Heart left ventricle (tissue), 16 donors: ENCODE data around the gene FCN3. TPM values are rescaled to one million over a fixed set of nuclear protein-coding genes. Genes with fewer than 3 reads are reported as not detected.

Experiments used
- ATAC-seq, 4 donors: fragments of 200-7000 bp; cut with Tn5 transposase; one replicate each; pipeline ENCODE4 v1.9.1; 2020 to 2022; ENCODE audit warnings: moderate library complexity in 4 of 4, mild to moderate bottlenecking in 3 of 4, moderate number of reproducible peaks in 1 of 4
- DNase-seq, 5 donors: peaks; one replicate each; pipeline ENCODE4 v3.0.0-alpha.2; 2020
- H3K27ac ChIP-seq, 12 donors: fragments of 200-600 bp; sonication (generic) in 4 of 12; one replicate each; pipeline versions ENCODE4 v1.5.0 to v1.8.0; 2016 to 2022; ENCODE audit warnings: mild to moderate bottlenecking in 2 of 12
- H3K27me3 ChIP-seq, 9 donors: fragments of 200-600 bp; sonication (generic) in 2 of 9; one replicate each; pipeline versions ENCODE4 v1.5.1 to v1.8.0; 2016 to 2022; ENCODE audit warnings: mild to moderate bottlenecking in 3 of 9
- H3K36me3 ChIP-seq, 9 donors: fragments of 200-600 bp; sonication (generic) in 2 of 9; one replicate each; pipeline versions ENCODE4 v1.5.0 to v1.8.0; 2018 to 2022; ENCODE audit warnings: mild to moderate bottlenecking in 2 of 9
- H3K4me1 ChIP-seq, 12 donors: fragments of 200-600 bp; sonication (generic) in 4 of 12; one replicate each; pipeline versions ENCODE4 v1.5.0 to v1.8.0; 2016 to 2022; ENCODE audit warnings: mild to moderate bottlenecking in 3 of 12
- H3K4me3 ChIP-seq, 12 donors: fragments of 200-600 bp; sonication (generic) in 4 of 12; one replicate each; pipeline versions ENCODE4 v1.5.0 to v1.8.0; 2017 to 2022; ENCODE audit warnings: mild to moderate bottlenecking in 9 of 12, moderate library complexity in 4 of 12
- H3K9me3 ChIP-seq, 12 donors: fragments of 200-600 bp; sonication (generic) in 4 of 12; one replicate each; pipeline versions ENCODE4 v1.5.0 to v1.8.0; 2016 to 2022; ENCODE audit warnings: mild to moderate bottlenecking in 1 of 12
- CTCF ChIP-seq, 12 donors: fragments of 200-600 bp; sonication (generic) in 4 of 12; IDR thresholded peaks; one replicate each; pipeline versions ENCODE4 v1.5.0 to v1.8.0; 2018 to 2022; ENCODE audit warnings: antibody characterized with exemption in 12 of 12, mild to moderate bottlenecking in 5 of 12
- POLR2A ChIP-seq, 2 donors: fragments of 450-650 bp; IDR thresholded peaks; one replicate each; pipeline ENCODE4 v1.6.1; 2017; ENCODE audit warnings: antibody characterized with exemption in 2 of 2, mild to moderate bottlenecking in 2 of 2, moderate library complexity in 2 of 2
- WGBS, 4 donors: extraction: QIAGEN DNeasy Blood & Tissue Kit in 2 of 4; methylation state at CpG; one replicate each; pipeline versions ENCODE4 v1.1.5 to v1.1.7; 2013 to 2018; 5-methylcytosine and 5-hydroxymethylcytosine counted together
- intact Hi-C, 10 donors: fragments of 100-400 bp; cut with DNase I; formaldehyde crosslinking; loops; one replicate each; pipeline versions ENCODE4 v1.11.1 to v1.14.2; 2022
- polyA plus RNA-seq, 2 donors: library from polyadenylated mRNA; stranded (reverse); fragments of 200-250 nt; gene quantifications; one replicate each; pipeline ENCODE4 v1.2.3, GENCODE V29; 2013
- total RNA-seq, 9 donors: library from RNA; depleted of rRNA in 2 of 9; stranded (reverse); fragments of >200 nt in 2 of 9; fragmentation: NEBNext Ultra II Directional in 3 of 9; extraction: Animal tissue kit (Norgen Biotek cat#: 25700) in 3 of 9; gene quantifications; one replicate each; pipeline versions ENCODE4 v1.1.0 to v1.2.4, GENCODE V29; 2016 to 2023
- donor health status: ischemic (EF 13 %, LVEDD 7.1; RV severe dilation, severe dysfunction).
- donor health status: healthy with polysubstance abuse.
- donor health status: DM: no; HTN: yes; CAD: no.
- donor health status: DM: no; HTN: no; CAD: no.
- donor health status: ischemic (EF 25% LVEDD 6.9; RV normal size, moderate dysfunction).
- donor health status: ischemic (EF 25% LVEDD 5.7; RV mildly dilated, moderate dysfunction).
- donor health status: healthy.
- donor health status: DM: yes; HTN: yes; CAD: no.
- donor health status: ischemic (EF 35%, LVEDD 5.7; RV mildly dilated, moderate dysfunction).
- donor health status: nonischemic (EF 11% LVEDD 7.7; RV severe dilation, severe dysfunction).
- donor health status: DM: yes; HTN: yes; CAD: no.
- donor health status: PGD.
- donor health status: ischemic (EF 29% LVEDD 5.4; RV normal size, mild dysfunction).
- donor health status: nonischemic (EF 23%, LVEDD 6.1; RV moderate dilation, normal function).

Gene FCN3
- total and polyA plus RNA-seq, 11 donors = 2.4 to 141 (median 35.4) TPM

DNA sequence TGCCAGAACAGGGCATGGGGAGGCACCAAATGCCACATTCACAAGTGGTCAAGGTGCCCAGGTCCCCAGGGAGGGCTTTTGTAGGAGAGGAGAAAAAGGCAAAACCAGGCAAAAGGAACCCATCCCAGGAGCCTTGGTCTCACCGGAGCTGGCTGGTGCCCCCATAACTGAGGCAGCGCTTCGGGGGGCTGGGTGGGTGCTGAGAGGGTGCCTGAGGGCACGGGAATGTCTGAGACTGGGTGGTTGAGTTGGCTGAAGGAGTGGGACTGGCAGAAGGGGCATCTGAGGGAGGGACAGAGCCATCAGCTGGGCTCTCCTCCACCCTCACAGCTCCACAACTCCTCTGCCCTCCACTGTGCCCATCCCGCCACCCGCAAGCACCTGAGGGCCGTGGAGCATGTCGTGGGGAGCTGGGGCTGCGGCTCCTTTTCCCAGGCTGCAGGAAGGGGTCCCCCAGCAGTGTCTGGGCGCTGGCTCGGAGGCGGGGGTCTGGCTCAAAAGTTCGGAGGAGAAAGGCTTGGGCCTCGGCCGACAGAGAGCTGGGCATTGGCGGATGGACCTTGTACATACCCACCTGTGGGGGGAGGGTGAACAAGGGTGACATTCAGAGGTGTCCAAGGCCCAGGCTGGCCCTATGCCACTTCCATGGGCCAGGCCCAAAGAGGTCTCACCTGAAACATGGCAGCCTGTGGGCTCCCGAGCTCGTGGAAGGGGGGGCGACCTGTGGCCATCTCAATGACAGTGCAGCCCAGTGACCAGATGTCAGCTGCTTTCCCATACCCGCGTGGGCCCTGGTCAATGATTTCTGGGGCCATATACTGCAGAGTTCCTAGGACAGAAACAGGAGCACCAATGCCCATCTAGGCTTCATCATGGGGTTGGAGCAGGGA is 16.3 kb downstream of the FCN3 start:
- H3K4me3 ChIP-seq = no peak overlapping the region
- intact Hi-C loops = loop anchor here in 8 of 10 donors (5.0 to 10.0 kb wide), 2 partner anchors 34 to 53 kb away; partner anchors contain the start of gene GPR3 (in 8 of the 8)
- ATAC-seq (no peak), DNase-seq (no peak)
- H3K9me3 ChIP-seq = no peaks in the 10 kb centered on the region
- no peaks in the 10 kb centered on the region for H3K27me3 ChIP-seq
- H3K36me3 ChIP-seq = peaks cover 0 to 98% (median 89%) of the 10 kb centered on the region in 9 donors
- 95 to 98% (median 96%) methylated on average over 16 to 21 of the region's 21 CpGs for WGBS, 4 donors
- no peak for TF ChIP-seq CTCF (IDR thresholded peaks at IDR 0.05)
- no peak for TF ChIP-seq POLR2A (IDR thresholded peaks at IDR 0.05)
- peaks cover 0 to 27% (median 6%) of the 10 kb centered on the region in 12 donors for H3K4me1 ChIP-seq
- no peak overlapping the region for H3K27ac ChIP-seq

- TF ChIP-seq CTCF (IDR thresholded peaks at IDR 0.05) = peak; percentile 94 to 100 (median 98)
- TF ChIP-seq POLR2A (IDR thresholded peaks at IDR 0.05) = no peak
- no peaks in the 10 kb centered on the region for H3K9me3 ChIP-seq
- intact Hi-C loops = loop anchor here in 9 of 10 donors (2.0 to 10.0 kb wide), 4 partner anchors 31 to 57 kb away; partner anchors contain the start of gene GPR3 (in 8 of the 9)
- peaks cover 0 to 27% (median 6%) of the 10 kb centered on the region in 12 donors for H3K4me1 ChIP-seq
- H3K27me3 ChIP-seq = no peaks in the 10 kb centered on the region
- ATAC-seq (peak; percentile 28 to 83 (median 62)), DNase-seq (peak; percentile 70 to 88 (median 80))
- H3K4me3 ChIP-seq = peak overlapping the region in 2 of 12 donors; percentile 11 to 42
- H3K36me3 ChIP-seq = peaks cover 0 to 93% (median 85%) of the 10 kb centered on the region in 9 donors
- 37 to 49% (median 46%) methylated on average over 21 to 40 of the region's 40 CpGs for WGBS, 4 donors
- H3K27ac ChIP-seq = peak overlapping the region in 1 of 12 donors; percentile 9
Measured at GRCh38 chr1:27357281-27358037, 17.2 kb downstream of the FCN3 start.

- Histone ChIP-seq H3K27ac (peak overlapping the region in 1 of 12 donors; percentile 9), H3K27me3 (no peaks in the 10 kb centered on the region), H3K4me3 (peak overlapping the region in 1 of 12 donors; percentile 42), H3K4me1 (peaks cover 0 to 27% (median 6%) of the 10 kb centered on the region in 12 donors), H3K9me3 (no peaks in the 10 kb centered on the region), H3K36me3 (peaks cover 0 to 86% (median 78%) of the 10 kb centered on the region in 9 donors)
- intact Hi-C loops = loop anchor here in 9 of 10 donors (2.0 to 10.0 kb wide), 4 partner anchors 32 to 56 kb away; partner anchors contain the start of gene GPR3 (in 8 of the 9)
- peak in 1 of 5 donors; percentile 25 for DNase-seq
- no peak for ATAC-seq
- WGBS, 4 donors = 87 to 91% (median 88%) methylated on average over 28 to 37 of the region's 37 CpGs
- TF ChIP-seq POLR2A (IDR thresholded peaks at IDR 0.05) = no peak
- TF ChIP-seq CTCF (IDR thresholded peaks at IDR 0.05) = no peak
Measured at GRCh38 chr1:27356619-27357280, 17.9 kb downstream of the FCN3 start.
